ENCODE measurements around the gene PHC2.

PHC2 gene

DNA sequence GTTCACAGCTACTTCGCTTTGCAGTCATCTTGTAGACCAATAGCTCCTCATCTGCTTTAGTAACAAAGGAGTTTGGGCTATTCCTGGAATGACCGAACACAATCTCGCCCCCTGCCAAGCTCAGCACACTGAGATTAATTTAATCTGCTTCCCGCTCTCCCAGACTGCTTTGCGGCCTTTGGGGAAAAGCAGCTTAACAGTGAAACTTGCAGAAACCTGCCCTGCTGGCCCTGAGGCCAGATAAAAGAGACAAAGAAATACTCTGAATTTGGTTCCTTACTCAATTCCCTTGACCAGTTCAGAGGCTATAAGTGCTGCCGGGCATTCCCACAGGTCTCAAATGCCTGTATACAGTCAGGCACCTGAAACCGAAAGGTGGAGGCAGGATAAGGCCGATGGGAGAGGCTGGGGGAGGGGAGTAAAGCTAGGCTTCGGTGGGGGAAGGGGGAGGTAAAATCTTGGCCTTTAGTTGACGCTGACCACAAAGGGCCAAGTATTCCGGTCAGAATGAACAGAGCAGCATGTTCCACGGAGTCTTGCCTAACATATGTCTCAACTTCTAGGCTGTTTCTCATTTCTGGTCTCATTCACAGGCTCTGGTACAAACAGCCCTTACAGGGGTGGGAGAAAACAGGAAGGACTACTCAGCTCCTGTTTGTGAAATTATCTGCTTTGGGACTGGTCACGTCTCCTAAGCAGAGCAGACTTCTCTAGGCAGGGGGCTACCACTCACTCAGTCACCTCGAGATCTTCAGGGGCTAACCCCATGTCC, 92.3 kb downstream of the PHC2 start:
- Histone ChIP-seq H3K9ac (ENCODE audit: low read length in 2 of 2) (peak overlapping the region; percentile 58 to 72), H3K4me1 (ENCODE audit: control insufficient read depth, insufficient read depth, low read length) (peaks cover 75% of the 10 kb centered on the region), H3K4me3 (ENCODE audit: low read length in 2 of 2) (peak overlapping the region; percentile 29 to 54)

DNA sequence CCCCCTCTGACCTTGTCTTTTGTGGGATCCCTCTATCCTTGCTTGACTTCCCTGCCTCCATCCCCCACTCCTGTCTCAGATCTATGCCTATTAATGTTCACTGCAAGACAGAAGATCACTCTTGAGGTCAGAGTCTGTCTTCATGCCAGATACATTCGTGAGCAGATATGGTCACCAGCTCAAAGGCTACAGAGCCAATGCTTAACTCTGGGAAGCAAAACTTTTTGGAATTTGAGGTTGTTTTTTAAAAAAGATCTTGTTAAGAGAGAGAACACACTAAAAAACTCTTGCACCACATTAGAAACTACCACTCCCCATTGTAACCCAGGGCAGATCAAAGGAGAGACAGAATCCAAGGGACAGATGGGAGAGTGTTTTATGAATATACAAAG, 92.9 kb downstream of the PHC2 start:
- Histone ChIP-seq H3K27me3 (ENCODE audit: control insufficient read depth in 1 of 2, insufficient read depth in 2 of 2, low read length in 2 of 2) (no peaks in the 10 kb centered on the region), H3K27ac (ENCODE audit: low read length) (peak overlapping the region; percentile 71), H3K9ac (ENCODE audit: low read length in 2 of 2) (peak overlapping the region in 1 of 2 donors; percentile 58), H3K9me3 (ENCODE audit: control insufficient read depth in 2 of 2, low read length in 2 of 2) (no peaks in the 10 kb centered on the region), H3K4me3 (ENCODE audit: low read length in 2 of 2) (peak overlapping the region in 1 of 2 donors; percentile 25), H3K4me1 (ENCODE audit: control insufficient read depth, insufficient read depth, low read length) (peaks cover 76% of the 10 kb centered on the region), H3K36me3 (ENCODE audit: control insufficient read depth in 2 of 2, insufficient read depth in 2 of 2, low read length in 2 of 2) (peaks cover 2 to 3% of the 10 kb centered on the region in 2 donors)

More for the DNA sequence above, 92.3 kb downstream of the PHC2 start:
- peak overlapping the region; percentile 71 for H3K27ac ChIP-seq (ENCODE audit: low read length)
- H3K36me3 ChIP-seq (ENCODE audit: control insufficient read depth in 2 of 2, insufficient read depth in 2 of 2, low read length in 2 of 2): peaks cover 0 to 4% of the 10 kb centered on the region in 2 donors
- H3K9me3 ChIP-seq (ENCODE audit: control insufficient read depth in 2 of 2, low read length in 2 of 2): no peaks in the 10 kb centered on the region
- H3K27me3 ChIP-seq (ENCODE audit: control insufficient read depth in 1 of 2, insufficient read depth in 2 of 2, low read length in 2 of 2): no peaks in the 10 kb centered on the region

DNA sequence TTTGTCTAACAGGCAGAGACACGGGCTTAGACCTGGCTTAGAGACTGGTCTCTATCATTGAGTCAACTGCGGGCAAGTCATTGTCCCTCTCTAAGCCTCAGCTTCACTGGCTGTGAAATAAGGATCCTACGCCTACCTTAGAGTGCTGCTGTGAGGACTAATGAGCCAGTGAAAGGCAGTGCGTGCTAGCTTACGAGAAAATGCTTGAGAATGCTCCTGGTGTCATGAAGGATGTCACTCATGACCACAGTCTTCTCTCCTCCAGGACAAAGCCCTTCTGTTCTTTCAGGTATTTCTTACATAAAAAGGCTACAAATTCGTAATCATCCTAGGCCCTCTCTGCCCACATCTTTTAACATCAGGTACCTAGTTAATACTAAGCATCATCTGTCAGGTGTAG, 93.5 kb downstream of the PHC2 start:
- Histone ChIP-seq H3K4me3 (ENCODE audit: low read length in 2 of 2) (no peak overlapping the region), H3K27ac (ENCODE audit: low read length) (no peak overlapping the region), H3K9me3 (ENCODE audit: control insufficient read depth in 2 of 2, low read length in 2 of 2) (no peaks in the 10 kb centered on the region), H3K27me3 (ENCODE audit: control insufficient read depth in 1 of 2, insufficient read depth in 2 of 2, low read length in 2 of 2) (no peaks in the 10 kb centered on the region), H3K4me1 (ENCODE audit: control insufficient read depth, insufficient read depth, low read length) (peaks cover 76% of the 10 kb centered on the region), H3K36me3 (ENCODE audit: control insufficient read depth in 2 of 2, insufficient read depth in 2 of 2, low read length in 2 of 2) (peaks cover 2 to 9% of the 10 kb centered on the region in 2 donors), H3K9ac (ENCODE audit: low read length in 2 of 2) (peak overlapping the region in 1 of 2 donors; percentile 10)

DNA sequence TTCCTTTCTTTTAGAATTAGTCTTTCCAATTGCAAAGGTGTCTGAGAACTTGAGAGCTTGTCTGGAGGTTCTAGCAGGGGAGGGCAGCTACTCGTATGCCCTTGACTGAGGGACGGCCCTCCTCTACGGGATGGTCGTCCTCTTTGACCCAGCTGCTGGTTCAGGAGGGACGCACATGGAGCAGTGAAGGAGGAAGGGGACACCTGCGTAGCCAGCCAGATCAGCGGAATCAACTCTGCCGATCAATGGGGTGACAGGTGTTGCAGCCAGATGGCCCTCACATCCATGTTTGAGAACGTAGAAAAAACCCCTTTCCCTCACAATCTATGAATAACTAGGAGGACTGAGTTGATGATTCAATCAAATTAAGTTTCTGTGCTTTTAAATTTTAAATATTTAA, 94.3 kb downstream of the PHC2 start:
- Histone ChIP-seq H3K9ac (ENCODE audit: low read length in 2 of 2) (no peak overlapping the region), H3K36me3 (ENCODE audit: control insufficient read depth in 2 of 2, insufficient read depth in 2 of 2, low read length in 2 of 2) (peaks cover 10 to 17% of the 10 kb centered on the region in 2 donors), H3K4me1 (ENCODE audit: control insufficient read depth, insufficient read depth, low read length) (peaks cover 76% of the 10 kb centered on the region), H3K4me3 (ENCODE audit: low read length in 2 of 2) (no peak overlapping the region), H3K9me3 (ENCODE audit: control insufficient read depth in 2 of 2, low read length in 2 of 2) (no peaks in the 10 kb centered on the region), H3K27ac (ENCODE audit: low read length) (no peak overlapping the region), H3K27me3 (ENCODE audit: control insufficient read depth in 1 of 2, insufficient read depth in 2 of 2, low read length in 2 of 2) (no peaks in the 10 kb centered on the region)

DNA sequence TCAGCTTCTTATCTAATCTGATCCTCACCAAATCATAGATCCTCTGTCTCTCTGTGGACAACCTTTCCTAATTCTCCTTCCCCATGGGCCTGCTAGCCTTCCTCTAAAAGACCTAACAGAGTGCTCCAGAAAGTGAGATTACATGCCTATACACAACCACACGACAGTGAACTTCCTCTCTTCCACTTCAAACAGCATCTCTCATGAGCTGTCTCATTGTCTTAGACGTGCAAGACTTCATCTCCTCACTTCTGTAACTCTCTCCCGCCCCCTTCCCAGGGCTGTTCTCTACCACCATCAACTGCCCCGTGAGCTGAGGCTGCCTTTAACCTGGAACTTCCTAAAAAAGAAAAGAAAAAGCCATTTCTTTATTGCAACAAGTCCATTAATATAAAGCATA, 95.9 kb downstream of the PHC2 start:
- H3K27me3 ChIP-seq (ENCODE audit: control insufficient read depth in 1 of 2, insufficient read depth in 2 of 2, low read length in 2 of 2): no peaks in the 10 kb centered on the region
- H3K27ac ChIP-seq (ENCODE audit: low read length): peak overlapping the region; percentile 79
- peak overlapping the region in 1 of 2 donors; percentile 42 for H3K9ac ChIP-seq (ENCODE audit: low read length in 2 of 2)
- no peaks in the 10 kb centered on the region for H3K9me3 ChIP-seq (ENCODE audit: control insufficient read depth in 2 of 2, low read length in 2 of 2)
- peaks cover 62% of the 10 kb centered on the region for H3K4me1 ChIP-seq (ENCODE audit: control insufficient read depth, insufficient read depth, low read length)
- H3K4me3 ChIP-seq (ENCODE audit: low read length in 2 of 2): peak overlapping the region in 1 of 2 donors; percentile 11
- H3K36me3 ChIP-seq (ENCODE audit: control insufficient read depth in 2 of 2, insufficient read depth in 2 of 2, low read length in 2 of 2): peaks cover 25 to 33% of the 10 kb centered on the region in 2 donors

DNA sequence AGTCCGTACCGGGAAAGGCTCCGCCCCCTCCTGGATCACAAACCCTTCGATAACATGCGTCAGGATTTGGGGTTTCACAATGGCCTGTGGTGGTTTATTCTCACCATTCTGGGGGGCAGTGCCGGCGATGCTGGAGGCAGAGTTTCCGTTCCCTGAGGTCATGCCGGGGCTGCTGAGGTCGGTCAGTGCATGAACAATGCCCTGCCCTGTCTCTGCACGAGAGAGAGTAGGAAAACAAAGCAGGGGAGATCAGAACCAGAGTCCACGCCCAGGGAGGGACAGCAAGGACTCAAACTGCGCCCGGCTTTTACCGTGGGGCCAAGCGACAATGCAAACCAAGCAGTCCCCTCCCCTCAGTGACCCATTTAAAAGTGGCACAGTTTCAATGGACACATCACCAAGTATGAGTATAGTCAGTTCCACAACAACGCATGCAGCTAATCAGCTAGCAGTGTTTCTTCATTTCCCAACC, 96.8 kb downstream of the PHC2 start:
- Histone ChIP-seq H3K4me3 (ENCODE audit: low read length in 2 of 2) (no peak overlapping the region), H3K9me3 (ENCODE audit: control insufficient read depth in 2 of 2, low read length in 2 of 2) (no peaks in the 10 kb centered on the region), H3K27me3 (ENCODE audit: control insufficient read depth in 1 of 2, insufficient read depth in 2 of 2, low read length in 2 of 2) (no peaks in the 10 kb centered on the region), H3K4me1 (ENCODE audit: control insufficient read depth, insufficient read depth, low read length) (peaks cover 53% of the 10 kb centered on the region), H3K36me3 (ENCODE audit: control insufficient read depth in 2 of 2, insufficient read depth in 2 of 2, low read length in 2 of 2) (peaks cover 34 to 42% of the 10 kb centered on the region in 2 donors), H3K27ac (ENCODE audit: low read length) (peak overlapping the region; percentile 79), H3K9ac (ENCODE audit: low read length in 2 of 2) (no peak overlapping the region)

DNA sequence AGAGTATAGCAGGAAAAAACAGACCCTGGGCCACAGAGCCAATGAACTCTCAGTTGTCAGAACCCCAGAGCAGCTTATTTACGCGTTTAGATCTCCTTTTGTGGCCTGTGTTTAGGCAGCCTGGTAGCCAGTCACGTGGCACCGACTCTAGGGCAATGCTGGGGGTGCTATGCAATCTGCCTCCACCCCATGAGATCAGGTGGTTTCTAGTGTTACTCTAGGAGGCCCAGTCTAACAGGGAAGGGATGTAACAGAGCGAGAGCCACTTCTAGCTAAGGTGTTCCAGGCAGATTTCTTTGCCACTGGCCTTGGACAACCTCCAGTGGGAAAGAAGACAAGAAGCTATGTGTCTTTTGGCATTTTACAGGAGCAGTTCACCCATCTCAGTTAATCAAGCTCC, 98.0 kb downstream of the PHC2 start:
- Histone ChIP-seq H3K36me3 (ENCODE audit: control insufficient read depth in 2 of 2, insufficient read depth in 2 of 2, low read length in 2 of 2) (peaks cover 45 to 53% of the 10 kb centered on the region in 2 donors), H3K9ac (ENCODE audit: low read length in 2 of 2) (peak overlapping the region; percentile 41 to 60), H3K4me3 (ENCODE audit: low read length in 2 of 2) (no peak overlapping the region), H3K4me1 (ENCODE audit: control insufficient read depth, insufficient read depth, low read length) (peaks cover 42% of the 10 kb centered on the region), H3K27ac (ENCODE audit: low read length) (peak overlapping the region; percentile 79), H3K27me3 (ENCODE audit: control insufficient read depth in 1 of 2, insufficient read depth in 2 of 2, low read length in 2 of 2) (no peaks in the 10 kb centered on the region), H3K9me3 (ENCODE audit: control insufficient read depth in 2 of 2, low read length in 2 of 2) (no peaks in the 10 kb centered on the region)

DNA sequence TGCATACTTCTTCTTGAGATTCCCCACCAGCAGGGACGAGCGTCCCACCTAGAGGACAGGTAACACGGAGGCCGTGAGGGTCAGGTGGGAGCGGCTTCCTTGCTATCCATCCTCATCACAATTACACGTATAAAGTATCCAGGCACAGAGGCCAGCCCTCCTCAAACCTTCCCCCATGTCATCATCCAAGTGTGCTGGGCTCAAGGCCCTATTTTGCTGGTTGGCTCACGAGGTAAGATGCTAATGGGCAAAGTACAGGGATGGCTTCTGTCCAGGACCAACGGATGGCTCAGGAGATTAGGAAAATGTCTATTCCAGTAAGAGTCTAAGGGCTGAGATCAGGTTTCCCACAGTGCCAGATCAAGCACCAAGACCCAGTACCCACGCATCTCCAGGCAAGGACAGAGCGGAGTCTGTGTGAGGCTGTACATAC, 98.5 kb downstream of the PHC2 start:
- peaks cover 47% of the 10 kb centered on the region for H3K4me1 ChIP-seq (ENCODE audit: control insufficient read depth, insufficient read depth, low read length)
- H3K9ac ChIP-seq (ENCODE audit: low read length in 2 of 2): peak overlapping the region; percentile 41 to 60
- H3K27ac ChIP-seq (ENCODE audit: low read length): peak overlapping the region; percentile 79
- H3K4me3 ChIP-seq (ENCODE audit: low read length in 2 of 2): no peak overlapping the region
- H3K36me3 ChIP-seq (ENCODE audit: control insufficient read depth in 2 of 2, insufficient read depth in 2 of 2, low read length in 2 of 2): peaks cover 50 to 57% of the 10 kb centered on the region in 2 donors
- H3K9me3 ChIP-seq (ENCODE audit: control insufficient read depth in 2 of 2, low read length in 2 of 2): no peaks in the 10 kb centered on the region
- H3K27me3 ChIP-seq (ENCODE audit: control insufficient read depth in 1 of 2, insufficient read depth in 2 of 2, low read length in 2 of 2): no peaks in the 10 kb centered on the region

DNA sequence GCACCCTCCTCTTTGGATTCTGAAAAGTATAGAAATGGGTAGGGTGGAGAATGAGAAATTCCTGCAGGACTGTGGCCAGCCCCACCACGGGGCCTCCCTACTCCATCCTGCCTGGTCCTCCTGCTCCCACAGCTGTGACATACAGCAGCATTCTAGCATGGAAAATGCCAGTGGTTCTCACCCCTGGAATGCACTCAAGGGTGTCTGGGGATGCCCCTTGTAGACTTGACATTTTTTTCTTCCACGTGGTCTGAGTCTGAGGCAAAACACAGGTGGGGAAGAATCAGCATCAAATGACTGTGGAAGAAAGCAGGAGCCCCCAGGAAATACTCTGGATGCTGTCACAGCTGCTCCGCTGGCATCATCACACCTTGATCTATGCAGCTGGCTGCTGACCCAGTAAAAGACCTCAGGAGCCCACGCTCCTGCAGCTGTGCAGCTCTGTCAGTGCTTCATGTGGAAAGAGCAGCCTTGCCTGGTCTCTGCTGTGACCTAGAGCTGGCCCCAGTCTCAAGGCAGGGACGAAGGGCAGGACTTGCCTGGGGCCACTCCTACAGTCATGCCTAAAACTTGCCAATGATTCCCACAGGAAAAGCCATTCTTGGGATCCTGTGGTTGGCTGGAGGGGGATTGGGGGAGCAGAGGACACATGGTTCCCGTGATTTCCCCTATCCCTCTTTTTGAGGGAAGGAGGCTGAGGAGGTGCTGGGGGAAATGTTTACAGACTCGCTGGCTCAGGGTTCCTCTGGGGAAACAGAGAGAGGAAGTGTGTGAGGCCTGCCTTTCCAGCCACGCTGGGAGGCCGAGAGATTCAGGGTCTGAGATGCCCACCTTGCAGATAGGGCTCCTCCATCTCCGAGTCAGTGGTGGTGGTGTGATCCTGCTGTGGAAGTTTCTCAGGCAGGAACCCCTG, 99.2 kb downstream of the PHC2 start:
- H3K4me3 ChIP-seq (ENCODE audit: low read length in 2 of 2): no peak overlapping the region
- peak overlapping the region; percentile 79 for H3K27ac ChIP-seq (ENCODE audit: low read length)
- H3K27me3 ChIP-seq (ENCODE audit: control insufficient read depth in 1 of 2, insufficient read depth in 2 of 2, low read length in 2 of 2): no peaks in the 10 kb centered on the region
- peak overlapping the region in 1 of 2 donors; percentile 13 for H3K9ac ChIP-seq (ENCODE audit: low read length in 2 of 2)
- H3K9me3 ChIP-seq (ENCODE audit: control insufficient read depth in 2 of 2, low read length in 2 of 2): no peaks in the 10 kb centered on the region
- H3K36me3 ChIP-seq (ENCODE audit: control insufficient read depth in 2 of 2, insufficient read depth in 2 of 2, low read length in 2 of 2): peaks cover 55 to 64% of the 10 kb centered on the region in 2 donors
- H3K4me1 ChIP-seq (ENCODE audit: control insufficient read depth, insufficient read depth, low read length): peaks cover 50% of the 10 kb centered on the region

DNA sequence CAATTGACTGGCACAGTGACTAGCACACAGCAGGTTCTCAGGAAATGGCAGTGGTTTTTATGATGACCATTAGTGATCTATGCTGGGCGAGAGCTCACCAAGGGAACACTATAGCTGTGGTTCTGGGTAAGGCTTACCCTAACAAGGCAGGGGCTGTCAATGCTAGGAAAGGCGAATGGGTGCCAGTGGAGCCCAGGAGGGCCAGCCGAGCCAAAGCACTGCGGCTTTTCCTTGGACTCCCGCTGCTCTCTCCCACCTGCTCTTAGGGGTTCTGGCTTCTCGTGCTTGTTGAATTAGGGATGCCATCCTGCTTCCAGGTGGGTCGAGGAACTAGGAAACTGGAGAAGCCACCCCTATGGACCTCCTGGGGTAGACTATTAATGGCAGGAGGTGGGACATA, 100.0 kb downstream of the PHC2 start:
- Histone ChIP-seq H3K27ac (ENCODE audit: low read length) (peak overlapping the region; percentile 18), H3K36me3 (ENCODE audit: control insufficient read depth in 2 of 2, insufficient read depth in 2 of 2, low read length in 2 of 2) (peaks cover 61 to 72% of the 10 kb centered on the region in 2 donors), H3K27me3 (ENCODE audit: control insufficient read depth in 1 of 2, insufficient read depth in 2 of 2, low read length in 2 of 2) (no peaks in the 10 kb centered on the region), H3K4me3 (ENCODE audit: low read length in 2 of 2) (no peak overlapping the region), H3K9ac (ENCODE audit: low read length in 2 of 2) (no peak overlapping the region), H3K9me3 (ENCODE audit: control insufficient read depth in 2 of 2, low read length in 2 of 2) (no peaks in the 10 kb centered on the region), H3K4me1 (ENCODE audit: control insufficient read depth, insufficient read depth, low read length) (peaks cover 47% of the 10 kb centered on the region)

All from stomach smooth muscle (tissue), 2 donors.